Retinal pigment epithelial cell (primary cell): Measurements from ENCODE around the gene TMEM132C.

Experiments
- DNase-seq: peaks from one replicate; pipeline ENCODE4 v3.0.0-alpha.2; 2010; ENCODE audit warnings: low read depth
- H3K4me3 ChIP-seq: 2 replicates; pipeline ENCODE4 v1.5.1; 2011; ENCODE audit warnings: mild to moderate bottlenecking, low read length, control low read depth, moderate library complexity
- TF ChIP-seq, protein P1 (sequence below): conservative IDR thresholded peaks from 2 replicates; pipeline ENCODE4 v1.5.1; 2011; ENCODE audit warnings: low read depth, low read length, control low read depth, inconsistent platforms

The TMEM132C gene

DNA sequence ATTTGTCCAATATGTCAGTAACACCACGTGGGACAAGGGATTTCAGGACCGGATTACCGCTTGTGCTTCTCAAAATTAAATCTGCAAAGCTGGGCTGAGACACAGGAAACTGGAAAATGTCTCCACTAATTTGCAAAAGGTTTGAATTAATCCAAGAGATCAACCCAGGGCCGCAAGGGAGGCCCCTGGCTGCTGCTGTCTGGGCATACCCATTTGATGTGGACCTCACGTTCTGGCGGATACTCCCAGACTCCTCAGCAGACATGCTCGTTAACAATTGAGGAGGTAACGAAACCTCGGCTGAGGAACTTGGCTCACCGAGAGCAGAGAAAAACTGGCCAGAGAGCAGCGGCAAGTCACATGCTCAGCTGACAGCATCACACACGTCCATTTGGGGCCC, 376.2 kb downstream of the TMEM132C start:
- H3K4me3 ChIP-seq = no peak overlapping the region
- DNase-seq = no peak
- TF ChIP-seq, protein P1, sequence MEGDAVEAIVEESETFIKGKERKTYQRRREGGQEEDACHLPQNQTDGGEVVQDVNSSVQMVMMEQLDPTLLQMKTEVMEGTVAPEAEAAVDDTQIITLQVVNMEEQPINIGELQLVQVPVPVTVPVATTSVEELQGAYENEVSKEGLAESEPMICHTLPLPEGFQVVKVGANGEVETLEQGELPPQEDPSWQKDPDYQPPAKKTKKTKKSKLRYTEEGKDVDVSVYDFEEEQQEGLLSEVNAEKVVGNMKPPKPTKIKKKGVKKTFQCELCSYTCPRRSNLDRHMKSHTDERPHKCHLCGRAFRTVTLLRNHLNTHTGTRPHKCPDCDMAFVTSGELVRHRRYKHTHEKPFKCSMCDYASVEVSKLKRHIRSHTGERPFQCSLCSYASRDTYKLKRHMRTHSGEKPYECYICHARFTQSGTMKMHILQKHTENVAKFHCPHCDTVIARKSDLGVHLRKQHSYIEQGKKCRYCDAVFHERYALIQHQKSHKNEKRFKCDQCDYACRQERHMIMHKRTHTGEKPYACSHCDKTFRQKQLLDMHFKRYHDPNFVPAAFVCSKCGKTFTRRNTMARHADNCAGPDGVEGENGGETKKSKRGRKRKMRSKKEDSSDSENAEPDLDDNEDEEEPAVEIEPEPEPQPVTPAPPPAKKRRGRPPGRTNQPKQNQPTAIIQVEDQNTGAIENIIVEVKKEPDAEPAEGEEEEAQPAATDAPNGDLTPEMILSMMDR = no peak

DNA sequence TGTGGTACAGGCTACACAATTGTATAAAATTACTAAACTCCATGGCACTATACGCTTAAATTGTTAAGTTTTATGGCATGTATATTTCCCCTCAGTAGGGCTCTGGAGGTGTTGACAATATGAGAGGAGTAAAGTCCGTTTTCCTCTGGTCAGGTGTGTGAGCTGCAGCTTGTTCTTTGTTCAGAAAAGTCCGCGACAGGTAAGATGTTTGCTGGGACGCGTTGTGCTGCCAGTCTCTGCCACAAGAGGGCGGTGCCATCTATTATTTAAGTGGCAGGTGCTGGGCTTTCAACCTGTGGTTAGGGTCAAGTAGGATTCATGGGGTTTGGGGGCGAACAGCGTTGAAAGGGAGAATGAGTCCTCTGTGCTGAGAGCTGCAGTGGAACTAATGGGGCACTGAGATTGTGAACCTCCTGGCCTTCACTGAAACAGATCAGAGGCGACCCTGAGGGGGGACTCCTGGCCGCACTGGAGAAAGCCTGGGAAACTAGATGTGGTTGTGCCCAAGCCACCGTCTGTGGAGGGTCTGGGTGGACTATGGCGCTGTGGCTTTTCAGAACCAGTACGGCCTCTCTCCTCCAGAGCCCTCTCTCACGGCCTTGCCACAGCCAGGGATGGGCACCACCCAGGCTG, 377.8 kb downstream of the TMEM132C start:
- no peak for DNase-seq
- TF ChIP-seq, protein P1 = peak; percentile 35
- no peak overlapping the region for H3K4me3 ChIP-seq

DNA sequence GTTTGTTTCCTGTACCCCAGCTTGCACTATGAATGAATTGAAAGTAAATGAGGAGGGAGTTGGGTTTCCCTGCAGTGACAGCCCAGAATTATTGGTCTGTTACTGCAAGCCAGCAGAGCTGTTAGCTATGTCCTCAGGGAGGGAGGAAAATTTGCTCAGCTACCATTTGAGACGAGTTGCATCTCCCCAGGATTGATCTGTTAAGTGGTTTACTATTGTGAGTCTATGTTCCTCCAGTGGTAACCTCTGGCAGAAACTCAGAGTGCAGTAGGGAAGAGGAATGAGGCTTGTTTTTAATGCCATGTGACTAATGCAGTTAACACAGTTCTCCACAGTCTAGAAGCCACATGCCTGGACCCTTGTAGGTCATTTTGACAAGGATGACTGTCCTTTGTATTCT, 382.9 kb downstream of the TMEM132C start:
- no peak overlapping the region for H3K4me3 ChIP-seq
- TF ChIP-seq, protein P1 = no peak
- DNase-seq = no peak

DNA sequence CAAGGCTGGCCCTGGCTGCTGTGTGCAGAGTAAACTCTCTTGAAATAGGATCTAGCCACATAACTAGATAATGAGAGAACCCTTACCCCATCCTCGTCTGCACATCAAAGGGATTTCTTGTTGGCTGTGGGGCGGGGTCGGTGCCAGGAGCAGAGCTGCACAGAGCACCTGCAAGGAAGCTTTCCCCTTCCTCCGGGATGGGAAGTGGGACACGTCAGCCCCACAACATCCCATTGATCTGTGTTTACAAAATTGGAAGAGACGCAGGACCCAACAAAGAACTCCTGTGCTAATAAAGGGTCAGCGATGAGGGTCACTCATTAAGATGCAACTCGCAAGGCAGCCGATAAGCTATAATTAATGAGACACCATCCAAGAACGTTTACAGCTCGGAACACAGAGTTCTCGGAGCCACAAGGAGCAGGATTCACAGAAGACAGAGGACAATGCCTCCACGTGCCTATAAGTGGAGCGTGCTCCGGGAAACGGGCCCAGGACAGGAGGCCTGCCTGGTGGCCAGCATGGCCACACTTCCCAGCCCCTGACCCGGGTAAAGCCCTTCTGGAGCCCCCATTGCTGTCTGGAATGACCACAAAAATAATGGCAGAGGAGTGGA, 385.3 kb downstream of the TMEM132C start:
- DNase-seq = no peak
- H3K4me3 ChIP-seq = no peak overlapping the region
- TF ChIP-seq, protein P1 = no peak

DNA sequence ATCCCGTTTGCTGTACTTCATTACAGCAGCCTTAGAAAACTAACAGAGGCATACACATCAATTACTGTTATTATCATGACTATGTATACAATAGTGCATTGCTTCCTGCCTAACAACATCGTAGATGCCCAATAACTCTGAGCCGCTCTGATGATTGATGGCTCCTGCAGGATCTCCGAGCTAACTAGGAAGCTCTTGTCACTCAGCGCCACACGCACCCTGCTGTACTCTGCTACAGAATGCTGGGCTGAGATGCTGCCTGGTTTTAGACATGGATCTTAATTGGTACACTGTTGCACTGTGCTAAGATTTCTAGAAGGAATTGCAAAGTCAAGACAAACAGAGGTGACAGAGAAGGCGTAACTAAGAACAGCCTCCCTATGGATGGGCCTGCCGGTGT, 387.5 kb downstream of the TMEM132C start:
- no peak overlapping the region for H3K4me3 ChIP-seq
- TF ChIP-seq, protein P1 = no peak
- DNase-seq = no peak

DNA sequence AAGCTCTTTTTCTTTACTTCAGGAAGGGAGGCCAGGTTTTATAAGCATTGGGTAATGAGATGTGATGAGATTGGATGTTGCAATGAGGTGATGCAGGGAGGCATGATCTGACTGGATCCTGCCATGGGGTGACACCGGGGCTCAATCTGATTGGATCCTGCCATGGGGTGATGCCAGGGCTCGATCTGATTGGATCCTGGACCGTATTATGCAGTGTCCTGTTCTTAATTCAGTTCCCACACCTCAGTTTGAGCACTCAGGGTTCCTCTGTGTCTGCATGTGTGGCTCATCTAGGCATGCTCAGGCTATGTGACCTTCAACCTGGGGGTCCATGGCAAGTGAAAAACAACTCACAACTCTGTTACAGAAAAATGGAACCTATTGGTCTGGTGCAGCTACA, 390.4 kb downstream of the TMEM132C start:
- DNase-seq = no peak
- H3K4me3 ChIP-seq = no peak overlapping the region
- TF ChIP-seq, protein P1 = no peak
